Lower leg skin (tissue), 4 donors: ENCODE data around the gene CSF1R. TPM values are rescaled to one million over a fixed set of nuclear protein-coding genes. Genes with fewer than 3 reads are reported as not detected.
A peak's percentile ranks its signal among the peaks of the same experiment; 100 is the strongest.

ENCODE experiments used
- DNase-seq, 2 donors: peaks; one replicate each; pipeline ENCODE4 v3.0.0-alpha.2; 2019; ENCODE audit warnings: low spot score in 2 of 2
- H3K4me3 ChIP-seq: fragments of 200-600 bp; sonication (generic); 2 replicates; pipeline ENCODE4 v1.5.1; 2017; ENCODE audit warnings: mild to moderate bottlenecking, low read depth; ENCODE audit not compliant: poor library complexity, severe bottlenecking
- POLR2A ChIP-seq, 2 donors: fragments of 450-650 bp; IDR thresholded peaks; one replicate each; pipeline ENCODE4 v1.6.1; 2016 to 2017; ENCODE audit warnings: antibody characterized with exemption in 2 of 2, mild to moderate bottlenecking in 1 of 2, moderate library complexity in 1 of 2
- WGBS, 2 donors: methylation state at CpG; one replicate each; pipeline ENCODE4 v1.1.5; 2018; 5-methylcytosine and 5-hydroxymethylcytosine counted together
- intact Hi-C: fragments of 100-400 bp; cut with DNase I; formaldehyde crosslinking; loops from one replicate; pipeline ENCODE4 v1.15.0; 2023; ENCODE audit warnings: low total_unique reads
- total RNA-seq, 4 donors: library from RNA; depleted of rRNA; stranded (reverse); fragments of >200 nt; gene quantifications; one replicate each; pipeline ENCODE4 v1.1.0, GENCODE V29; 2016
- TF ChIP-seq, protein P1 (sequence below), 3 donors: fragments of 450-650 bp; IDR thresholded peaks; one replicate each; pipeline ENCODE4 v1.5.1; 2016; ENCODE audit warnings: antibody characterized with exemption in 3 of 3, mild to moderate bottlenecking in 3 of 3, moderate library complexity in 2 of 3

CSF1R gene
- total RNA-seq, 4 donors from 2014 or later: 17.9 to 27.3 (median 23.9) TPM

GRCh38 chr5:150119421-150120061 lies 33.2 kb upstream of the CSF1R start:
- intact Hi-C loops: no loop called here
- no peak overlapping the region for H3K4me3 ChIP-seq
- 78 to 82% methylated on average over 10 of the region's 10 CpGs for WGBS, 2 donors
- no peak for TF ChIP-seq POLR2A (IDR thresholded peaks at IDR 0.05)
- TF ChIP-seq, protein P1, sequence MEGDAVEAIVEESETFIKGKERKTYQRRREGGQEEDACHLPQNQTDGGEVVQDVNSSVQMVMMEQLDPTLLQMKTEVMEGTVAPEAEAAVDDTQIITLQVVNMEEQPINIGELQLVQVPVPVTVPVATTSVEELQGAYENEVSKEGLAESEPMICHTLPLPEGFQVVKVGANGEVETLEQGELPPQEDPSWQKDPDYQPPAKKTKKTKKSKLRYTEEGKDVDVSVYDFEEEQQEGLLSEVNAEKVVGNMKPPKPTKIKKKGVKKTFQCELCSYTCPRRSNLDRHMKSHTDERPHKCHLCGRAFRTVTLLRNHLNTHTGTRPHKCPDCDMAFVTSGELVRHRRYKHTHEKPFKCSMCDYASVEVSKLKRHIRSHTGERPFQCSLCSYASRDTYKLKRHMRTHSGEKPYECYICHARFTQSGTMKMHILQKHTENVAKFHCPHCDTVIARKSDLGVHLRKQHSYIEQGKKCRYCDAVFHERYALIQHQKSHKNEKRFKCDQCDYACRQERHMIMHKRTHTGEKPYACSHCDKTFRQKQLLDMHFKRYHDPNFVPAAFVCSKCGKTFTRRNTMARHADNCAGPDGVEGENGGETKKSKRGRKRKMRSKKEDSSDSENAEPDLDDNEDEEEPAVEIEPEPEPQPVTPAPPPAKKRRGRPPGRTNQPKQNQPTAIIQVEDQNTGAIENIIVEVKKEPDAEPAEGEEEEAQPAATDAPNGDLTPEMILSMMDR (IDR thresholded peaks at IDR 0.05): no peak
- peak in 1 of 2 donors; percentile 77 for DNase-seq

DNA sequence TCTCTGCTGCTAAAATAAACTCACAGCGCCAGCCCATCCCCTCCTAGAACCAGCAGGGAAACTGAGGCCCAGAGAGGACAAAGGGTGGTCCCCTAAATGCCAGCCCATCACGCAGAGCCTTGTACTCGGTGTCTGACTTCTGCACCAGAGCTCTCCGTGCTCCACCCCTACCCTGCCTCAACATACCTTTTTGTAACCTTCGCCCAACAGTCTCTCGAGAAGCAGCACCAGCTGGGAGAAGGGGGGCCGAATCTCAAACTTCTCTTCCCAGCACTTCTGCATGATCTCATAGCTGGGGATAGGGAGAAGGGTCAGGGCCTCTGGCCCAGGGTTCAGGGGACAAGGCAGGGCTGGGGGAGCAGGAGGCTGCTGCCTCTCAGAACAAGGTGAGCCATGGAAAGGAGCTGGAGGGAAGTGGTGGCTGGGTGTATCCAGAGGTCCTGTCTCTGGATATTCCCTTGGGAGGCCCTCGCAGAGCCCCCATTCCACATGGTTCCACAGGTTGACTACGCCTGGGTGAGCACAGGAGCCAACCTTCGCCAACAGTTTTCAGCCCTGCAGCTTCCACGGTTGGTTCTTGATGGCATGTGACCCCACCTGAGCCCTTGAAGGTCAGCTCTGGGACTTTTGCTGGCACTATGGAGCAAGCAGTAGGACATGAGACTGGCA lies 32.3 kb upstream of the CSF1R start:
- H3K4me3 ChIP-seq: no peak overlapping the region
- TF ChIP-seq, protein P1 (IDR thresholded peaks at IDR 0.05): no peak
- no peak for TF ChIP-seq POLR2A (IDR thresholded peaks at IDR 0.05)
- 89 to 92% methylated on average over 10 of the region's 11 CpGs for WGBS, 2 donors
- DNase-seq: peak in 1 of 2 donors; percentile 63
- intact Hi-C loops: no loop called here

DNA sequence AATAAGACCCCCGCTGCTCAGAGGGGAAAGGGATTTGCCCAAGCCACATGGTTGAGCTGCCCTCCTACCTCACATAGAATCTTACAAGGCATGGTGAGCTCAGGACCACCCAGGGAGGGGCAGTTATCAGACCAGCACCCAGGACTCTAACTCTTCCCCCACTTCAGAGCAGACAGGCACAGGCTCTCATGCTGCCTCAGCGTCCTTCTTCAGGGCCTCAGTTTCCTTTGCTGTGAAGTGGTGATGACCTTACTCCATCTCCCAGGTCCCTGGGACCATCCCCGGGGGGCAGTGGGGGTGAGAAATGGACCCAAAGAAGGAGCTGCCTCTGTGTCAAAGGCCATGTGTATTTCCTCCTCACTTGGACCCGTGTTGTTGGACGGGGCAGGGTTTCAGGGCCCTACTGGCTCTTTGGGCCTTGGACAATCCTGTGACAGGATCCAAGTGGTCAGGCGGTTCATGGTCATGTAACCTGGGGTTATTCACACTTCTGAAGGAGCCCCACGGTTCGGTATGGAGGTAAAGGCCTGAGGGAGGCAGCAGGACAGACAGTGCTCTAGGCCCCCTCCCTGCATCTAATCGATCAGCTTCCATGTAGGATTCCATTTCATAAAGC lies 31.7 kb upstream of the CSF1R start:
- DNase-seq: peak in 1 of 2 donors; percentile 67
- intact Hi-C loops: no loop called here
- 73 to 82% methylated on average over 9 of the region's 9 CpGs for WGBS, 2 donors
- no peak overlapping the region for H3K4me3 ChIP-seq
- TF ChIP-seq, protein P1 (IDR thresholded peaks at IDR 0.05): no peak
- TF ChIP-seq POLR2A (IDR thresholded peaks at IDR 0.05): no peak

DNA sequence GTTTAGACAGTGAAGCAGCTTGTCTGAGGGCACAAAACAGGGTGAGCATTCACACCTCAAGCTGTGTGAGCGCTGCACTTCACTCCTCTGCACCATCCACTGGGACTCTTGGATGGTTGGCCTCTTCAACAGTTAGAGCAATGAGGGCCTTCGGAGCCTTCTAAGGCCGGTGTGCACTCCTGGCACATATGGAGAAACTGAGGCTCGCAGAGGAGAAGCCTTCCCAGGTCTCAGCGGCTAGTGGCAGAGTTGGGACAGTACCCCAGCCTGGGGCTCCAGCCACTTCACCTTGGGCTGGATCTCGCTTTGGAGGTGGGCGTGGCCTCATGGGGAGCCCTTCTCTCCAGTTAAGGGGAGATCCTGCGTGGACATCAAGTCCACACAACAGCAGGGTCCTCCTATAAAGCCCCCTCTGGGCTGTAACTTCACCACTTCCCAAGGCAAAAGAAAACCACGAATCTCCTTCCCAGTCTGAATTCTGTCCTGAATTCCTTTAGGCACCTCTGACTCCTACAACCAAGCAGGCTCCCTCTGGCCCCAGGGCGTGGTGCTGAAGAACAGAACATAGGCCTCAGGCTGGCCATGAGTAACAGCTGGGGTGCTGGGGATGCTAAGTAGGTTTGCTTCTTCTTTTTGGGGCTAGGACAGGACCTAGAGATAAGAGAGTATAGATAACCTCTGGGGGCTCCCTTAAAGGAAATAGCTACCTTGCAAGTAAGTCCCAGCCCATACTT lies 30.5 kb upstream of the CSF1R start:
- no peak overlapping the region for H3K4me3 ChIP-seq
- 90 to 94% methylated on average over 10 of the region's 10 CpGs for WGBS, 2 donors
- intact Hi-C loops: no loop called here
- TF ChIP-seq, protein P1 (IDR thresholded peaks at IDR 0.05): no peak
- TF ChIP-seq POLR2A (IDR thresholded peaks at IDR 0.05): no peak
- DNase-seq: peak in 1 of 2 donors; percentile 78

GRCh38 chr5:150114773-150115408 lies 28.5 kb upstream of the CSF1R start:
- intact Hi-C loops: no loop called here
- no peak overlapping the region for H3K4me3 ChIP-seq
- no peak for TF ChIP-seq POLR2A (IDR thresholded peaks at IDR 0.05)
- TF ChIP-seq, protein P1 (IDR thresholded peaks at IDR 0.05): no peak
- 72 to 73% methylated on average over 8 of the region's 8 CpGs for WGBS, 2 donors
- peak in 1 of 2 donors; percentile 78 for DNase-seq
